Kidney tubule cell (primary cell): ENCODE measurements around the gene CSRNP2.
"Not testable (repeated sequence)": the region's sequence is repeated elsewhere in the genome, so short reads cannot be mapped to it uniquely, and the experiment has no call there.

ENCODE experiments used
- DNase-seq: peaks from one replicate; pipeline ENCODE4 v3.0.0-alpha.2; 2018; ENCODE audit warnings: low spot score

The CSRNP2 gene

GRCh38 chr12:51028126-51028812, 55.1 kb downstream of the CSRNP2 start:
- DNase-seq, result peak; percentile 68

DNA sequence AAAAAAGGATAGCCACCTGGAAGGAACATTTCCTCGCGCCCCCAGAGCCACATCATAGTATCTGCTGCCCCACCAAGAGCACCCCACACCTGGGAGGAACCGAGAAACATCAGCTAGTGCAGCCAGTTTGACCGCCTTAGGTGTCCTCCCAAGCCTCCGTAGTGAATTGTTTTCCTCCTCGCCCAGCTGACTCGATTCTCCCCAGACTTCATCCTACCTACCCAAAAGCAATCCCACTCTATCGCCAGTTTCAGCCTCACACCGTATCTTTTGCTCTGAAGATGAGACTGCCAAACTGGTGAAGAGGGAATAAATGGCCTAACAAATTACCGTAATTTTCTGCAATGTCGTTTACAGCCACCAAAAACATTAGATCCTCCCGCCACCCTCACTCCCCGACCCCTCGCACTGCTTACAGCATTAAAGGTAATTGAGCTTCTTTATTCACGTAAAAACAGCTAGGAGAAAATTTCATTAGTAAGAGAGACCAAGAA, 56.0 kb downstream of the CSRNP2 start:
- DNase-seq, result no peak

DNA sequence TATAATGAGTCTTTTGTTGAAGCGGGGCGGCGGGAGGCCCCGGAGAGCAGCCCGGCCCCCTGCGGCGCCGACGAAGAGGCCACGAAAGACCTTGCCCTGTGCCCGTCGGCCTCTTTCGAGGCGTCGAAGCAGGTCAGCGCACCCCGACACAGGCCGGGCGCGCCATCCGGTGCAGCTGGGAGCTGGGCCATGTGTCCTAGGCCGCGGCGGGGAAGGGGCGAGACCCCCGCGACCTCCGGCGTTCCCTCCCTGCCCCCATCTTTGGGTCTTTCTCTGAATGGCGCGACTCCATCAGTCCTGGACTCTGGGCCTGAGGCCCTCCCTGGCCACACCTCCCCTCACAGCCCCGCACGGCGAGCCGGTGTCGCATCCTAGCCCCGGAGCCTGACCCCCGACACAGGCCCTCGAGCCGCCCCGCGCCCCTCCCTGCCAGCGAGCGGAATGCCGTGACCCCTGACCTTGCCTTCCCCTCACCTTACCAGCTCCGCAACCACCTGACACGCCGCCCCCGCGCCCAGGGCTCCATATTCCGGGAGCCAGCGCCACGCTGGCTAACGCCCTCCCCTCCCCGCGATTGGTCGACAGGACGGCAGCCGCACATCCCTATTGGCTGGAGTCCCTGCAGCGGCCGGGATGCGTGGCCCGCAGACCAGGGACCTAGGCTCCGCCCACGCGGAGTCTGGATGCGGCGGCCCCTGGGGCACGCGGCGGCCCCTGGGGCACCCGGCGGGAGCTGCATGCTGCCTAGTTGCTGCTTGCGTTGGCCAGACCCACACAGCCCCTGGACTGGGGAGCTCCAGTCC, 57.4 kb downstream of the CSRNP2 start, which contains the start of gene SLC11A2:
Gene SLC11A2, minus strand, starts transcription at position 549 of the 803 bp plus-strand sequence. CDS start 15,656 bp downstream, outside the sequence.
- peak; percentile 95 for DNase-seq

DNA sequence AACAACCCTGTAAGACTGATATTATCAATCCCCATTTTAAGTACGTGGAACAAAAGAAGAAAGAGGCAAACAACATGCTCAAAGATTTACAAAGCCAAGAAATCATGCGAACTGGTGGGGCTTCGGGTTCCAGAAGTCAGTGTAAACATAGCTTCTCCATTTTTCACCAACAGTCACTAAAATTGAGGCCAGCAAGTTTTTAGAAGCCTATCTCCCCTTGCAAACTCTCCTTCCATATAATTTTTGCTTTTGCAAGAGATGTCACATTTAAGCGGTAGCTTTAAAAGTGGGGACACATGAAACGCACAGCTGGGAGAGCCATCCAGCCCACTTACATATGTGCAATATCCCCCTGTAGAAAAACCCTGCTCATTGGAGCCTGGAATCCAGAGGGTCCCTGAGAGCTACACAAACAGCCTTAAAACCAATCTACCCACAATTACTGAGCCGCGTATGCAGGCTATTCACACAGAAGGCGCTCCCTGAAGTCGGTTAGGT, 58.0 kb downstream of the CSRNP2 start:
- no peak for DNase-seq

- no peak for DNase-seq
Observed at GRCh38 chr12:51023625-51024382, 59.6 kb downstream of the CSRNP2 start.

DNA sequence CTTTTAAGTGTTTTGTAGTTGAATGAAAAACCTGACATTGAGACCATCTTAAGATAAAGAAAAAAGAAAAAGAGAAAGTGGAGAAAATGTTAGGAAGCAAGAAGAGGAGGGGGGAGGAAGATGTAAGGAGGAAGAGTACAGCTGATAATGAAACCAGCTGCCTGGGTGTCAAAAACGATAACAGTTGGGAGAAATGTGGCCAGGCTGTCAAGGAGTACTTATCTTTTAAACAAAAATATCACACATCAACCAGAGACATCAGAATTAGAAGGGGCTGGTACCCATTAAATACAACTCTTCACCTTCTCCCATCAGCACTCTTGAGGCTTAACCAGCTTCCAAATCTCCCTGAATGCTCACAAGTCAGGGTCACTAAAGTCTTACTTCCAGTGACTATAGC, 61.7 kb downstream of the CSRNP2 start:
- no peak for DNase-seq

- no peak for DNase-seq
Observed at GRCh38 chr12:51020448-51021182, 62.8 kb downstream of the CSRNP2 start.

DNA sequence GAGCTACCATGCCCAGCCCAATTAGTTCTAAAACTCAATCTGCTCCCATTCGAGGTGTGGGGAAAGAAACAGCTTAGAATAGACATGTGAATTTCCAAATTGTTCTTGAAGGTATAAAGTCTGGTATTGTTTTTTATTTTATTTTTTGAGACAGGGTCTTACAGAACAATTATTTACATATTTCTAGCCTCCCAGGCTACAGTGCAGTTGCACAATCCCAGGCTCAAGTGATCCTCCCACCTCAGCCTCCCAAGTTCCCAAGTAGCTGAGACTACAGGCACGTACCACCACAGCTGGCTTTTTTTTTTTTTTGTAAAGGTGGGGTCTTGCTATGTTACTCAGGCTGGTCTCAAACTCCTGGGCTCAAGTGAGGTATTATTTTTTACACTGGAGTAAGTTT, 63.5 kb downstream of the CSRNP2 start:
- no peak for DNase-seq

GRCh38 chr12:51018956-51019355, 64.4 kb downstream of the CSRNP2 start:
- DNase-seq, result no peak

DNA sequence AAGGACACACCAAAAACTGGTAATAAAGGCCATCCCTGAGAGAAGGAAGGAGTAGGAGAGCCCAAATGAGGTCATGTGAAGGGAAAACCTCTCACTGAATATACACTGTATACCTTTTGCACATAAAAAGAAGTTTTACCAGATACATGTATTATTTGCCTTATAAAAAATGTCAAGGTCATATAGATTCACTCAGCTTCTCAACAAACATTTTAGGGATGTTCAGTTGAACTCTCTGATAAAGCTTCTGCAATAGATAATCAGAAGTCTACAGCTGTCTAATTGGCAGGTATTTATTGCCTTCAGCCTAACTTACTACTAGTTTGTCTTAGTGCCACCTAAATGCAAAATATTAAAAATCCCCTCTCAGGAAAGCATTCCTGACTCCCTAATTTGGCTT, 65.9 kb downstream of the CSRNP2 start:
- no peak for DNase-seq

DNA sequence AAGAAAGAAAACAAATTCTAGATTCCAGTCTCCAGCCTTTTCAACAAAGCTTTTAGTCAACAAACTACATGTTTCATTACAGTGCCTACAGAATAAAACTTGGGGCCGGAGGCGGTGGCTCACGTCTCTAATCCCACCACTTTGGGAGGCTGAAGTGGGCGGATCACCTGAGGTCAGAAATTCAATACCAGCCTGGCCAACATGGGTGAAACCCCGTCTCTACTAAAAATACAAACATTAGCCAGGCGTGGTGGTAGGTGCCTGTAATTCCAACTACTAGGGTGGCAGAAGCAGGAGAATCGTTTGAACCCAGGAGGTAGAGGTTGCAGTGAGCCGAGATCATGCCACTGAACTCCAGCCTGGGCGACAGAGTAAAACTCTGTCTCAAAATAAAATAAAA, 68.9 kb downstream of the CSRNP2 start:
- DNase-seq, result not testable (repeated sequence)

DNA sequence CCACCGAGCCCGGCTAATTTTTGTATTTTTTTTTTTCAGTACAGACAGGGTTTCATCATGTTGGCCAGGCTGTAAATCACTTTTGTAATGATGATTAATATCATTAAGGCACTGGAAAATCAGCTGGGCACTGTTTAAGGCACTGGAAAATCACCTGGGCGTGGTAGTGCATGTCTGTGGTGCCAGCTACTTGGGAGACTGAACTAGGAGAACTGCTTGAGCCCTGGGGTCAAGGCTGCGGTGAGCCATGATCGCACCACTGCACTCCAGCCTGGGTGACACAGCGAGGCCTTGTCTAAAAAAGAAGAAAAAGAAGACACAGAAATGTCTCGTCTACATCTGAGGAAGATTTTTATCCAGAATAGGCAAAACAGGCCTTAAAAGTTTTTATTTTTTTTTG, 70.0 kb downstream of the CSRNP2 start:
- peak; percentile 83 for DNase-seq

- DNase-seq, result no peak
Observed at GRCh38 chr12:51012570-51013236, 70.7 kb downstream of the CSRNP2 start.

DNA sequence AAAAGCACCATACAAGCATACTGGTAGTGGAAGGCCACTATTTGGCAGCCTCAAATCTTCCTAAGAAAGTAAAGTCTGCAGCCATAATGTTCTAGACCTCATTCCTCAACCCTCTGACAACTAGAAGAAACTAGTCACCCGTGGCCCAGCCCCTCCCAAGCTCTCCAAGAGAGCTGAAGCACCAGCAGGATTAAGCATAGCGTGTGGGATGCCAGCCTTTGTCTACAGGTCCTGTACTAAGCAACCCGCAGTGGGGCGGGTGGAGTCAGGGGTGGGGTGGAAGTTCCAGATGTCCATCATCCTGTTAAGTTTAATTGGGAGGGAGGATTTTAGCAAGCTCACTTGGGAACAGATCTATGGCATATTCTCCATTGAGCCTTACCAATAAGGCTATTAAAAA, 71.4 kb downstream of the CSRNP2 start:
- peak; percentile 67 for DNase-seq
